Measurements from ENCODE around the gene MAGEL2. TPM values are rescaled to one million over a fixed set of nuclear protein-coding genes. Genes with fewer than 3 reads are reported as not detected.

MAGEL2 gene
- total RNA-seq, 2 experiments from 2014 or later = not detected

- TF ChIP-seq CTCF (IDR thresholded peaks at IDR 0.05) = no peak
- no peak for ATAC-seq
- CTCF ChIA-PET = no interaction called here
Measured at GRCh38 chr15:23644829-23645228, 2.8 kb downstream of the MAGEL2 start.

GRCh38 chr15:23642413-23643044 lies 5.1 kb downstream of the MAGEL2 start:
- Mint-ChIP-seq H3K27ac (no peak overlapping the region), H3K4me3 (no peak overlapping the region), H3K36me3 (ENCODE audit: low read depth) (no peaks in the 10 kb centered on the region), H3K4me1 (ENCODE audit: low read depth) (no peaks in the 10 kb centered on the region), H3K9me3 (no peaks in the 10 kb centered on the region), H3K27me3 (no peaks in the 10 kb centered on the region)
- POLR2A ChIA-PET = no interaction called here
- intact Hi-C loops (cut with micrococcal nuclease) = no loop called here
- CTCF ChIA-PET = interaction anchor here (1.0 to 1.5 kb wide), 3 partner anchors 8 to 75 kb away, joined by 4 to 7 read pairs (median 5); no protein-coding TSS in a partner anchor
- TF ChIP-seq CTCF (IDR thresholded peaks at IDR 0.05) = peak; percentile 73
- ATAC-seq = no peak
- peak; percentile 52 for DNase-seq

More at GRCh38 chr15:23644829-23645228, 2.8 kb downstream of the MAGEL2 start:
- H3K4me1 Mint-ChIP-seq (ENCODE audit: low read depth) = no peaks in the 10 kb centered on the region
- no peak overlapping the region for H3K4me3 Mint-ChIP-seq
- no peak overlapping the region for H3K27ac Mint-ChIP-seq
- H3K27me3 Mint-ChIP-seq = peaks cover 6% of the 10 kb centered on the region
- no peaks in the 10 kb centered on the region for H3K9me3 Mint-ChIP-seq
- intact Hi-C loops (cut with micrococcal nuclease) = no loop called here
- POLR2A ChIA-PET = no interaction called here
- H3K36me3 Mint-ChIP-seq (ENCODE audit: low read depth) = no peaks in the 10 kb centered on the region
- no peak for DNase-seq

- TF ChIP-seq CTCF (IDR thresholded peaks at IDR 0.05) = no peak
- H3K4me3 Mint-ChIP-seq = no peak overlapping the region
- intact Hi-C loops (cut with micrococcal nuclease) = no loop called here
- ChIA-PET CTCF (no interaction called here), POLR2A (no interaction called here)
- no peak for ATAC-seq
- no peaks in the 10 kb centered on the region for H3K9me3 Mint-ChIP-seq
- no peaks in the 10 kb centered on the region for H3K27me3 Mint-ChIP-seq
- H3K36me3 Mint-ChIP-seq (ENCODE audit: low read depth) = no peaks in the 10 kb centered on the region
- no peak for DNase-seq
- no peak overlapping the region for H3K27ac Mint-ChIP-seq
- H3K4me1 Mint-ChIP-seq (ENCODE audit: low read depth) = no peaks in the 10 kb centered on the region
Measured at GRCh38 chr15:23634181-23634580, 13.5 kb downstream of the MAGEL2 start.

GRCh38 chr15:23629234-23629805 lies 18.3 kb downstream of the MAGEL2 start:
- Mint-ChIP-seq H3K36me3 (ENCODE audit: low read depth) (no peaks in the 10 kb centered on the region), H3K4me1 (ENCODE audit: low read depth) (no peaks in the 10 kb centered on the region), H3K27me3 (peaks cover 3% of the 10 kb centered on the region), H3K27ac (no peak overlapping the region), H3K9me3 (no peaks in the 10 kb centered on the region), H3K4me3 (no peak overlapping the region)
- no peak for ATAC-seq
- CTCF ChIA-PET = interaction anchor here (1.0 to 1.5 kb wide), 4 partner anchors 9 to 249 kb away, joined by 3 to 7 read pairs (median 4); no protein-coding TSS in a partner anchor
- TF ChIP-seq CTCF (IDR thresholded peaks at IDR 0.05) = no peak
- POLR2A ChIA-PET = no interaction called here
- DNase-seq = no peak
- intact Hi-C loops (cut with micrococcal nuclease) = no loop called here

GRCh38 chr15:23628612-23629233 lies 18.9 kb downstream of the MAGEL2 start:
- POLR2A ChIA-PET = no interaction called here

More at GRCh38 chr15:23628612-23629233, 18.9 kb downstream of the MAGEL2 start:
- no peak for ATAC-seq
- intact Hi-C loops (cut with micrococcal nuclease) = no loop called here
- TF ChIP-seq CTCF (IDR thresholded peaks at IDR 0.05) = no peak
- CTCF ChIA-PET = interaction anchor here (1.0 to 1.5 kb wide), 4 partner anchors 8 to 1873 kb away, joined by 3 to 7 read pairs (median 4); no protein-coding TSS in a partner anchor
- Mint-ChIP-seq H3K4me3 (no peak overlapping the region), H3K27ac (no peak overlapping the region), H3K4me1 (ENCODE audit: low read depth) (no peaks in the 10 kb centered on the region), H3K27me3 (peaks cover 3% of the 10 kb centered on the region), H3K9me3 (no peaks in the 10 kb centered on the region), H3K36me3 (ENCODE audit: low read depth) (no peaks in the 10 kb centered on the region)
- DNase-seq = no peak

All from activated CD8-positive, alpha-beta T cell treated with anti-CD3 and anti-CD28 coated beads for 36 hours (primary cell).